Panc1 (cell line): ENCODE measurements around the gene B3GAT3. TPM values are rescaled to one million over a fixed set of nuclear protein-coding genes. Genes with fewer than 3 reads are reported as not detected.

Source experiments
- ATAC-seq: fragments of 200-7000 bp; cut with Tn5 transposase; 2 replicates; pipeline ENCODE4 v1.9.1; 2020; ENCODE audit warnings: mild to moderate bottlenecking, moderate library complexity
- BruUV-seq: library from RNA; stranded (reverse); fragments of 400-500 nt; replicated peaks from 2 replicates; lab custom pipeline; 2021; lab: Mats Ljungman, UMichigan
- CTCF ChIA-PET: fragments of 300-600 bp; sonication (Branson Sonifier 250); formaldehyde crosslinking; loops from one replicate; lab custom pipeline; 2022; ENCODE audit warnings: antibody characterized with exemption; lab: Charles Lee
- POLR2A ChIA-PET: fragments of 300-600 bp; sonication (Branson Sonifier 250); formaldehyde crosslinking; loops from one replicate; lab custom pipeline; 2022; ENCODE audit warnings: antibody characterized with exemption; lab: Charles Lee
- DNase-seq: peaks from one replicate; pipeline ENCODE4 v3.0.0-alpha.2; 2010; ENCODE audit warnings: low read depth, low spot score
- H3K27ac ChIP-seq: 2 replicates; pipeline ENCODE4 v1.5.1; 2011; ENCODE audit warnings: mild to moderate bottlenecking, low read length, inconsistent platforms
- H3K27me3 ChIP-seq: fragments of 200-500 bp; sonication (Bioruptor generic); 2 replicates; pipeline ENCODE4 v1.6.0; 2014; ENCODE audit warnings: low read length, inconsistent platforms; ENCODE audit not compliant: control insufficient read depth, insufficient read depth
- H3K36me3 ChIP-seq: fragments of 200-500 bp; sonication (Bioruptor generic); 2 replicates; pipeline ENCODE4 v1.5.1; 2014; ENCODE audit warnings: inconsistent platforms, mild to moderate bottlenecking, low read length, moderate library complexity; ENCODE audit not compliant: control insufficient read depth, insufficient read depth
- H3K4me1 ChIP-seq: 2 replicates; pipeline ENCODE4 v1.5.1; 2011; ENCODE audit warnings: inconsistent platforms, mild to moderate bottlenecking, low read length, moderate library complexity; ENCODE audit not compliant: control insufficient read depth, insufficient read depth
- H3K4me3 ChIP-seq, 2 experiments: 2 replicates each; pipeline ENCODE4 v1.5.1; 2011 to 2012; ENCODE audit warnings: low read depth in 2 of 2, low read length in 2 of 2, mild to moderate bottlenecking in 2 of 2, inconsistent platforms in 1 of 2, moderate library complexity in 1 of 2
- H3K9me3 ChIP-seq: fragments of 200-500 bp; sonication (Bioruptor generic); 2 replicates; pipeline ENCODE4 v1.5.1; 2014; ENCODE audit warnings: low read depth, mild to moderate bottlenecking, inconsistent platforms, low read length, moderate library complexity; ENCODE audit not compliant: control insufficient read depth, insufficient read depth
- POLR2AphosphoS5 ChIP-seq: IDR thresholded peaks from 2 replicates; pipeline ENCODE4 v1.6.1; 2012; ENCODE audit warnings: mild to moderate bottlenecking, low read depth, low read length, moderate library complexity
- REST ChIP-seq, 2 experiments: IDR thresholded peaks; 2 replicates each; pipeline ENCODE4 v1.6.1; 2011 to 2012; ENCODE audit warnings: low read depth in 2 of 2, control low read depth in 1 of 2, low read length in 1 of 2, mild to moderate bottlenecking in 1 of 2, moderate library complexity in 1 of 2; ENCODE audit not compliant: insufficient read depth in 1 of 2
- SIN3A ChIP-seq: IDR thresholded peaks from 2 replicates; pipeline ENCODE4 v1.6.1; 2012; ENCODE audit warnings: low read depth, mild to moderate bottlenecking, low read length, moderate library complexity, borderline replicate concordance; ENCODE audit not compliant: insufficient read depth
- TCF7L2 ChIP-seq: IDR thresholded peaks from 2 replicates; pipeline ENCODE4 v1.6.1; 2011; ENCODE audit warnings: mild to moderate bottlenecking, low read depth, low read length, inconsistent platforms
- in situ Hi-C: cut with HindIII; loops from 2 replicates; pipeline ENCODE4 v1.10.0; 2016; ENCODE audit warnings: low sequenced_read_pairs, low pct_unique_long_range_greater_than_20kb
- intact Hi-C: fragments of 100-400 bp; cut with micrococcal nuclease; formaldehyde crosslinking; loops from one replicate; pipeline ENCODE4 v1.10.0; 2022; ENCODE audit not compliant: unreplicated experiment
- total RNA-seq: library from RNA; stranded (reverse); gene quantifications from one replicate; pipeline ENCODE4 v1.2.1, GENCODE V29; 2021; ENCODE audit not compliant: unreplicated experiment
- TF ChIP-seq, protein P1 (sequence below): fragments of 450-650 bp; IDR thresholded peaks from 2 replicates; pipeline ENCODE4 v1.5.1; 2017; ENCODE audit warnings: mild to moderate bottlenecking

Gene B3GAT3
- total RNA-seq, 1 experiment from 2014 or later = 68.2 TPM

- DNase-seq (no peak), ATAC-seq (no peak)
- peaks cover 16% of the 10 kb centered on the region for H3K4me1 ChIP-seq
- no TSS peak for BruUV-seq
- POLR2A ChIA-PET = no interaction called here
- H3K9me3 ChIP-seq = no peaks in the 10 kb centered on the region
- no peak overlapping the region for H3K27ac ChIP-seq
- intact Hi-C loops (no loop called here), in situ Hi-C loops (no loop called here)
- TF ChIP-seq REST (IDR thresholded peaks at IDR 0.05; ENCODE audit: insufficient read depth in 1 of 2, low read depth in 2 of 2, low read length in 1 of 2) = no peak
- H3K36me3 ChIP-seq = no peaks in the 10 kb centered on the region; the same call in none of the 2 replicates
- CTCF ChIA-PET = no interaction called here
- H3K27me3 ChIP-seq = no peaks in the 10 kb centered on the region
- H3K4me3 ChIP-seq = no peak overlapping the region
Observed at GRCh38 chr11:62607714-62608113, 14.1 kb downstream of the B3GAT3 start.

GRCh38 chr11:62605902-62606301 is 15.9 kb downstream of the B3GAT3 start:
- peaks cover 12% of the 10 kb centered on the region for H3K4me1 ChIP-seq
- H3K4me3 ChIP-seq = no peak overlapping the region
- CTCF ChIA-PET = no interaction called here
- POLR2A ChIA-PET = interaction anchor here (0.7 kb wide), 1 partner anchor 40 kb away, joined by 13 read pairs; no protein-coding TSS in a partner anchor
- TF ChIP-seq REST (IDR thresholded peaks at IDR 0.05; ENCODE audit: insufficient read depth in 1 of 2, low read depth in 2 of 2, low read length in 1 of 2) (no peak), SIN3A (no peak), POLR2AphosphoS5 (no peak), TCF7L2 (no peak)
- TF ChIP-seq, protein P1, sequence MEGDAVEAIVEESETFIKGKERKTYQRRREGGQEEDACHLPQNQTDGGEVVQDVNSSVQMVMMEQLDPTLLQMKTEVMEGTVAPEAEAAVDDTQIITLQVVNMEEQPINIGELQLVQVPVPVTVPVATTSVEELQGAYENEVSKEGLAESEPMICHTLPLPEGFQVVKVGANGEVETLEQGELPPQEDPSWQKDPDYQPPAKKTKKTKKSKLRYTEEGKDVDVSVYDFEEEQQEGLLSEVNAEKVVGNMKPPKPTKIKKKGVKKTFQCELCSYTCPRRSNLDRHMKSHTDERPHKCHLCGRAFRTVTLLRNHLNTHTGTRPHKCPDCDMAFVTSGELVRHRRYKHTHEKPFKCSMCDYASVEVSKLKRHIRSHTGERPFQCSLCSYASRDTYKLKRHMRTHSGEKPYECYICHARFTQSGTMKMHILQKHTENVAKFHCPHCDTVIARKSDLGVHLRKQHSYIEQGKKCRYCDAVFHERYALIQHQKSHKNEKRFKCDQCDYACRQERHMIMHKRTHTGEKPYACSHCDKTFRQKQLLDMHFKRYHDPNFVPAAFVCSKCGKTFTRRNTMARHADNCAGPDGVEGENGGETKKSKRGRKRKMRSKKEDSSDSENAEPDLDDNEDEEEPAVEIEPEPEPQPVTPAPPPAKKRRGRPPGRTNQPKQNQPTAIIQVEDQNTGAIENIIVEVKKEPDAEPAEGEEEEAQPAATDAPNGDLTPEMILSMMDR = no peak
- H3K27me3 ChIP-seq = no peaks in the 10 kb centered on the region
- no peaks in the 10 kb centered on the region for H3K9me3 ChIP-seq
- no peak for DNase-seq
- in situ Hi-C loops = no loop called here
- no TSS peak for BruUV-seq
- no peak for ATAC-seq
- intact Hi-C loops = no loop called here
- no peaks in the 10 kb centered on the region; the same call in none of the 2 replicates for H3K36me3 ChIP-seq
- no peak overlapping the region for H3K27ac ChIP-seq
